Mesendoderm (in vitro differentiated cells): Measurements from ENCODE around the gene TUBA4B.
A peak's percentile ranks its signal among the peaks of the same experiment; 100 is the strongest.

Source experiments
- DNase-seq: peaks from one replicate; pipeline ENCODE4 v3.0.0; 2013
- H2AK5ac ChIP-seq: 2 replicates; pipeline ENCODE4 v1.6.1; 2013; ENCODE audit warnings: low read length, inconsistent platforms
- H2BK120ac ChIP-seq: 2 replicates; pipeline ENCODE4 v1.6.1; 2013; ENCODE audit warnings: low read depth, mild to moderate bottlenecking, low read length, moderate library complexity, mixed read lengths
- H2BK15ac ChIP-seq: replicated peaks from 2 replicates; pipeline ENCODE4 v1.6.1; 2013; ENCODE audit warnings: low read depth, mild to moderate bottlenecking, moderate library complexity
- H2BK5ac ChIP-seq: 2 replicates; pipeline ENCODE4 v1.6.1; 2013; ENCODE audit warnings: low read length, inconsistent platforms
- H3K18ac ChIP-seq: 2 replicates; pipeline ENCODE4 v1.6.1; 2013; ENCODE audit warnings: mild to moderate bottlenecking, low read length, mixed read lengths
- H3K23ac ChIP-seq: one replicate; pipeline ENCODE4 v1.6.1; 2013; ENCODE audit warnings: low read length
- H3K27ac ChIP-seq: 2 replicates; pipeline ENCODE4 v1.5.1; 2013; ENCODE audit warnings: low read depth, mild to moderate bottlenecking, inconsistent platforms, low read length, moderate library complexity
- H3K27me3 ChIP-seq: 2 replicates; pipeline ENCODE4 v1.6.1; 2013; ENCODE audit warnings: low read length, control low read depth, mild to moderate bottlenecking, inconsistent platforms; ENCODE audit not compliant: insufficient read depth, poor library complexity
- H3K36me3 ChIP-seq: 2 replicates; pipeline ENCODE4 v1.6.1; 2013; ENCODE audit warnings: low read length, inconsistent platforms; ENCODE audit not compliant: control insufficient read depth, insufficient read depth
- H3K4ac ChIP-seq: one replicate; pipeline ENCODE4 v1.6.1; 2013; ENCODE audit warnings: low read depth, mild to moderate bottlenecking, low read length, moderate library complexity
- H3K4me1 ChIP-seq: 2 replicates; pipeline ENCODE4 v1.6.1; 2013; ENCODE audit warnings: low read depth, low read length, inconsistent platforms; ENCODE audit not compliant: control insufficient read depth
- H3K4me2 ChIP-seq: 2 replicates; pipeline ENCODE4 v1.6.1; 2013; ENCODE audit warnings: low read length
- H3K4me3 ChIP-seq: 2 replicates; pipeline ENCODE4 v1.5.1; 2013; ENCODE audit warnings: mild to moderate bottlenecking, low read length
- H3K56ac ChIP-seq: one replicate; pipeline ENCODE4 v1.6.1; 2013; ENCODE audit warnings: low read length
- H3K79me1 ChIP-seq: 2 replicates; pipeline ENCODE4 v1.6.1; 2013; ENCODE audit warnings: low read length, inconsistent platforms
- H3K79me2 ChIP-seq: 2 replicates; pipeline ENCODE4 v1.6.1; 2013; ENCODE audit warnings: mild to moderate bottlenecking, low read length; ENCODE audit not compliant: control insufficient read depth, insufficient read depth
- H3K9ac ChIP-seq: 2 replicates; pipeline ENCODE4 v1.6.1; 2013; ENCODE audit warnings: low read length, inconsistent platforms
- H4K5ac ChIP-seq: one replicate; pipeline ENCODE4 v1.6.1; 2013; ENCODE audit warnings: low read length
- H4K8ac ChIP-seq: one replicate; pipeline ENCODE4 v1.6.1; 2013; ENCODE audit warnings: low read depth, mild to moderate bottlenecking, control low read depth, low read length, moderate library complexity
- WGBS: extraction: QIAGEN DNeasy Blood & Tissue Kit; methylation state at CpG from one replicate; pipeline ENCODE4 v1.1.7; 2013; ENCODE audit warnings: low lambda C conversion rate, missing lambda C conversion rate; ENCODE audit not compliant: insufficient coverage; ENCODE audit errors: extremely low coverage; 5-methylcytosine and 5-hydroxymethylcytosine counted together

TUBA4B gene

GRCh38 chr2:219230059-219230540 lies 22.9 kb upstream of the TUBA4B start:
- DNase-seq = peak; percentile 79
- peak overlapping the region; percentile 88 for H3K9ac ChIP-seq
- no peak overlapping the region for H2BK15ac ChIP-seq
- H2BK120ac ChIP-seq = no peak overlapping the region
- H3K4me1 ChIP-seq = peaks cover 4% of the 10 kb centered on the region
- H3K18ac ChIP-seq = peak overlapping the region; percentile 21
- H3K4me2 ChIP-seq = peak overlapping the region; percentile 72
- H3K4ac ChIP-seq = peak overlapping the region; percentile 81
- no peak overlapping the region for H4K8ac ChIP-seq
- H3K56ac ChIP-seq = peak overlapping the region; percentile 92
- H4K5ac ChIP-seq = no peak overlapping the region
- no peak overlapping the region for H2BK5ac ChIP-seq
- peak overlapping the region; percentile 87 for H3K4me3 ChIP-seq
- no peaks in the 10 kb centered on the region for H3K27me3 ChIP-seq
- peaks cover 12% of the 10 kb centered on the region for H3K79me1 ChIP-seq
- H3K23ac ChIP-seq = no peak overlapping the region
- no peak overlapping the region for H2AK5ac ChIP-seq
- H3K36me3 ChIP-seq = peaks cover 4% of the 10 kb centered on the region
- H3K27ac ChIP-seq = peak overlapping the region; percentile 89
- H3K79me2 ChIP-seq = peaks cover 6% of the 10 kb centered on the region
- WGBS = no CpG with 5 or more reads among the region's 24 CpGs

GRCh38 chr2:219234331-219234730 lies 18.7 kb upstream of the TUBA4B start:
- Histone ChIP-seq H2AK5ac (no peak overlapping the region), H3K4me2 (no peak overlapping the region), H3K27me3 (no peaks in the 10 kb centered on the region), H3K27ac (no peak overlapping the region), H3K23ac (no peak overlapping the region), H2BK120ac (no peak overlapping the region), H3K36me3 (peaks cover 14% of the 10 kb centered on the region), H2BK15ac (no peak overlapping the region), H4K8ac (no peak overlapping the region), H3K56ac (no peak overlapping the region), H3K4ac (no peak overlapping the region), H3K18ac (no peak overlapping the region), H2BK5ac (no peak overlapping the region), H3K79me1 (peaks cover 2% of the 10 kb centered on the region), H4K5ac (no peak overlapping the region), H3K9ac (no peak overlapping the region), H3K4me3 (no peak overlapping the region), H3K79me2 (no peaks in the 10 kb centered on the region), H3K4me1 (no peaks in the 10 kb centered on the region)
- no CpG with 5 or more reads among the region's 3 CpGs for WGBS
- DNase-seq = no peak

DNA sequence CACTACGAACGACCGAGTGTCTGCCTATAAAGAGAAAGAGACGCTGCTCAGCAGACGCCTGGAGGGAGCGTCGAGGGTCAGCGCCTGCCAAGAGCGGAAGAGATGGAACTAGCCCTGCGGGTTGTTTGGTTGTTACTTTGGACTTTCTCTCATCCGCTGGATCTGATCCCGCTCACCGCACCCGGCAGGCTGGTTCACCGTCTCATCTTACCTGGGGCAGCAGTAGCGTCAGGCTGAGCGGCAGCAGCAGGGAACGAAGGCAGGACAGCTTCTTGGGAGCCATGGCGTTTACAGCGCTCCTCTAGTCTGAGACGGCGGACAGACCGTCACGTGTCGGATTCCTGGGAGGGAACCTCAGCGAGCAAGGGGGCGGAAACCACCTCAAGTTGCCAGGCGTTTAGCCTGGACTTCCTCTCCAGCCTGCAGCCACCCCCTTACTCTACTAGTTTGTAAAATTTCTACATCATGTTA lies 9.7 kb upstream of the TUBA4B start:
- H3K36me3 ChIP-seq = no peaks in the 10 kb centered on the region
- H3K4me1 ChIP-seq = peaks cover 2% of the 10 kb centered on the region
- H2AK5ac ChIP-seq = no peak overlapping the region
- no peaks in the 10 kb centered on the region for H3K79me2 ChIP-seq
- H2BK15ac ChIP-seq = no peak overlapping the region
- no peak overlapping the region for H3K23ac ChIP-seq
- no peak overlapping the region for H3K4me2 ChIP-seq
- no peak overlapping the region for H3K9ac ChIP-seq
- DNase-seq = no peak
- no peak overlapping the region for H4K5ac ChIP-seq
- H3K4me3 ChIP-seq = no peak overlapping the region
- H3K27me3 ChIP-seq = no peaks in the 10 kb centered on the region
- no peak overlapping the region for H4K8ac ChIP-seq
- WGBS = no CpG with 5 or more reads among the region's 28 CpGs
- peak overlapping the region; percentile 1 for H3K56ac ChIP-seq
- no peak overlapping the region for H2BK120ac ChIP-seq
- no peak overlapping the region for H3K18ac ChIP-seq
- H2BK5ac ChIP-seq = no peak overlapping the region
- no peak overlapping the region for H3K4ac ChIP-seq
- H3K27ac ChIP-seq = no peak overlapping the region
- peaks cover 7% of the 10 kb centered on the region for H3K79me1 ChIP-seq

GRCh38 chr2:219244789-219245147 lies 8.3 kb upstream of the TUBA4B start:
- WGBS = no CpG with 5 or more reads among the region's 6 CpGs
- peak overlapping the region; percentile 31 for H3K4me3 ChIP-seq

DNA sequence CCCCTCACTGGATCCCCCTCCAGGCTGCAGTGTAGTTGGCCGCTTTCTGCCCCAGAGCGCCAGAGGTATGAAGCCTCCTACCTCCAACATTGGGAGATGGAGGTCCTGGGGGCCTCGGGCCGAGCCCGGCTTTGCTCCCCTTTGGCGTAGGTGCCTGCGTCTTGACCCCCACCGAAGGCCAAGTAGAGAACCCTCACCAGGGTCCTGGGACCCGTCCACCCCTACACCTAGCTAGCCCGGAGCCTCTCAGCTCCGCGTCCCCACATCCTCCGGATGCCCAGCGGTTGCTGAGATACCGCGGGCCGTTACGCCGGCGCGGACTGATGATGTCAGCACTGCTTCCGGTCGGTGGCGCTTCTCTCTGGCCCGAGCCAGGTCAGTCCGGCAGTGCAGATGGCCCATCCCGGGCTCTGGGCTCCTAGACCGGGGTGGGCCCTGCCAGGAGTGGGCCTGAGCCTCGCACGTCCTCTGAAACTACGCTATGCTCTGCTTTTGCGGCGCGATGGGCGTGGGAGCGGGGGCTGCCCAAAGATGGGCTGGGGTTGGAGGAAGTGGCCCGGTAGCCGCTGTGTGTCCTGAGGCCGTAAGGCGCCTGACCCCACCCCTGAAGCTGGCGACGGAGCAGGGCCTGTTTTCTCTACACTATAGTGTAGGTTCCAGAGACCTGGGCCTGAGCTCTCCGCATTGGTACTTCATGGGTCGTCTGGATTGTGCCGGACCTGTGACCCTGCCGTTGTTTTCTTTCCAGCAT lies 7.7 kb upstream of the TUBA4B start, which contains the start of the genes GLB1L and STK16:
Gene GLB1L, minus strand, starts transcription at position 297 of the 751 bp plus-strand sequence. CDS start 1,871 bp downstream, outside the sequence.
Gene STK16, plus strand, starts transcription at position 332 of the 751 bp plus-strand sequence. CDS start 521 bp downstream, outside the sequence.
- H4K8ac ChIP-seq = peak within 1 kb of the TSS; percentile 69
- H3K27ac ChIP-seq = no peak within 1 kb of the TSS
- H3K36me3 ChIP-seq = no peaks in the 10 kb centered on the region
- peaks cover 2% of the 10 kb centered on the region for H3K4me1 ChIP-seq
- peak within 1 kb of the TSS; percentile 78 for H3K4me2 ChIP-seq
- peak within 1 kb of the TSS; percentile 89 for H3K23ac ChIP-seq
- H2BK15ac ChIP-seq = no peak within 1 kb of the TSS
- WGBS = no CpG with 5 or more reads among the region's 46 CpGs
- H2BK120ac ChIP-seq = no peak within 1 kb of the TSS
- peak within 1 kb of the TSS; percentile 12 for H4K5ac ChIP-seq
- H3K27me3 ChIP-seq = no peaks in the 10 kb centered on the region
- peak within 1 kb of the TSS; percentile 22 for H2AK5ac ChIP-seq
- peak within 1 kb of the TSS; percentile 95 for H3K4me3 ChIP-seq
- peak within 1 kb of the TSS; percentile 59 for H3K4ac ChIP-seq
- DNase-seq = peak; percentile 97
- peak within 1 kb of the TSS; percentile 100 for H3K56ac ChIP-seq
- peak within 1 kb of the TSS; percentile 13 for H3K18ac ChIP-seq
- H2BK5ac ChIP-seq = peak within 1 kb of the TSS; percentile 76
- H3K79me1 ChIP-seq = peaks cover 7% of the 10 kb centered on the region
- peak within 1 kb of the TSS; percentile 99 for H3K9ac ChIP-seq
- no peaks in the 10 kb centered on the region for H3K79me2 ChIP-seq

More at GRCh38 chr2:219244789-219245147, 8.3 kb upstream of the TUBA4B start:
- peak overlapping the region; percentile 69 for H4K8ac ChIP-seq
- H2AK5ac ChIP-seq = no peak overlapping the region
- no peak for DNase-seq
- H4K5ac ChIP-seq = peak overlapping the region; percentile 12
- H2BK15ac ChIP-seq = no peak overlapping the region
- peaks cover 2% of the 10 kb centered on the region for H3K4me1 ChIP-seq
- peak overlapping the region; percentile 22 for H3K4me2 ChIP-seq
- peak overlapping the region; percentile 55 for H3K9ac ChIP-seq
- no peaks in the 10 kb centered on the region for H3K79me2 ChIP-seq
- peak overlapping the region; percentile 28 for H3K4ac ChIP-seq
- H3K18ac ChIP-seq = peak overlapping the region; percentile 13
- H3K27me3 ChIP-seq = no peaks in the 10 kb centered on the region
- no peak overlapping the region for H3K23ac ChIP-seq
- H3K79me1 ChIP-seq = peaks cover 7% of the 10 kb centered on the region
- no peaks in the 10 kb centered on the region for H3K36me3 ChIP-seq
- no peak overlapping the region for H2BK5ac ChIP-seq
- H3K56ac ChIP-seq = peak overlapping the region; percentile 82
- H2BK120ac ChIP-seq = no peak overlapping the region
- H3K27ac ChIP-seq = no peak overlapping the region
